NCI-H1694 (cell line): Measurements from ENCODE around the gene VPS13C.

Experiments used
- DNase-seq: peaks from one replicate; lab custom pipeline; 2025; lab: John Stamatoyannopoulos, UW

The VPS13C gene

GRCh38 chr15:61853195-61853594 is 207.1 kb downstream of the VPS13C start:
- DNase-seq = no peak

- DNase-seq = no peak
Measured at GRCh38 chr15:61851955-61852354, 208.3 kb downstream of the VPS13C start.

GRCh38 chr15:61849447-61849846 is 210.8 kb downstream of the VPS13C start:
- no peak for DNase-seq

- no peak for DNase-seq
Measured at GRCh38 chr15:61841466-61841865, 218.8 kb downstream of the VPS13C start.

GRCh38 chr15:61840090-61840489 is 220.2 kb downstream of the VPS13C start:
- no peak for DNase-seq

- DNase-seq = no peak
Measured at GRCh38 chr15:61839546-61839945, 220.7 kb downstream of the VPS13C start.

- DNase-seq = peak; percentile 28
Measured at GRCh38 chr15:61835496-61836106, 224.6 kb downstream of the VPS13C start.

GRCh38 chr15:61835029-61835428 is 225.2 kb downstream of the VPS13C start:
- DNase-seq = no peak

GRCh38 chr15:61834076-61834697 is 226.1 kb downstream of the VPS13C start:
- peak; percentile 75 for DNase-seq

- no peak for DNase-seq
Measured at GRCh38 chr15:61832223-61832622, 228.0 kb downstream of the VPS13C start.

GRCh38 chr15:61831505-61831921 is 228.7 kb downstream of the VPS13C start:
- DNase-seq = no peak

GRCh38 chr15:61830536-61831330 is 229.5 kb downstream of the VPS13C start:
- DNase-seq = no peak

GRCh38 chr15:61829514-61829889 is 230.7 kb downstream of the VPS13C start:
- DNase-seq = no peak

GRCh38 chr15:61828860-61829513 is 231.3 kb downstream of the VPS13C start:
- DNase-seq = no peak

- no peak for DNase-seq
Measured at GRCh38 chr15:61828008-61828407, 232.2 kb downstream of the VPS13C start.

- no peak for DNase-seq
Measured at GRCh38 chr15:61827131-61827530, 233.1 kb downstream of the VPS13C start.

GRCh38 chr15:61824291-61824690 is 236.0 kb downstream of the VPS13C start:
- no peak for DNase-seq

GRCh38 chr15:61822511-61822910 is 237.7 kb downstream of the VPS13C start:
- no peak for DNase-seq

- no peak for DNase-seq
Measured at GRCh38 chr15:61820951-61821350, 239.3 kb downstream of the VPS13C start.

- no peak for DNase-seq
Measured at GRCh38 chr15:61820212-61820611, 240.0 kb downstream of the VPS13C start.

GRCh38 chr15:61819386-61819785 is 240.9 kb downstream of the VPS13C start:
- DNase-seq = no peak

- DNase-seq = no peak
Measured at GRCh38 chr15:61818801-61819200, 241.4 kb downstream of the VPS13C start.

GRCh38 chr15:61816856-61817255 is 243.4 kb downstream of the VPS13C start:
- no peak for DNase-seq
